ENCODE measurements around the gene NUP42. TPM values are rescaled to one million over a fixed set of nuclear protein-coding genes. Genes with fewer than 3 reads are reported as not detected.

NUP42 gene
- total and polyA plus RNA-seq, 2 donors (not counting 3 experiments of a cell fraction or from before 2014, with no cell fraction given), result 31.5 to 38.6 TPM

DNA sequence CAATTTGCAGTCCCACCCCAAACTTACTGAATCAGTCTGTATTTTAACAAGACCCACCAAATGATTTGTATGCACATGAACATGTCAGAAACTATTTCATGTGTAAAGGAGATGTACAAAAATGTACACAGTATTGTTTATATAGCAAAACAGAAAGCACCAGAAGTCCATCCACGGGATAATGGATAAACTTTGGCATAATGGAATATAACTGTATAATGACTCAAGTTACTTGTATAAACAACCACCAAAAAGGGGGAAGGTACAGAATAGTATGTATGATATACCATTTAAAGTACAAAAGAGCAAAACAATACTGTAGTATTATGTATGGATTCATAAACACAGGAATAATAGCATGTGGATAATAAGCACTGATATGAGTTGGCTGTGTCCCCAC lies 22.4 kb downstream of the NUP42 start:
- H3K9ac ChIP-seq (replicated peaks; ENCODE audit: extremely low read depth, insufficient read depth, low read length), result no peak overlapping the region
- FAIRE-seq (no peak), DNase-seq (ENCODE audit: low read depth, low spot score) (no peak)
- no peak overlapping the region for H2AFZ ChIP-seq (ENCODE audit: low read depth, low read length)
- BruUV-seq (replicated peaks), result no TSS peak
- H3K36me3 ChIP-seq (ENCODE audit: control insufficient read depth in 2 of 2, extremely low read depth in 1 of 2, insufficient read depth in 2 of 2, low read length in 2 of 2), result peaks cover 7 to 10% of the 10 kb centered on the region in 2 experiments
- H3K4me1 ChIP-seq (ENCODE audit: control insufficient read depth, extremely low read depth, insufficient read depth, low read length), result no peaks in the 10 kb centered on the region
- no peaks in the 10 kb centered on the region for H3K79me2 ChIP-seq (ENCODE audit: control insufficient read depth, insufficient read depth, low read length)
- no peak overlapping the region for H3K4me3 ChIP-seq (replicated peaks in 1 of 3; ENCODE audit: insufficient read depth in 1 of 3, low read depth in 1 of 3, low read length in 3 of 3)
- no peak overlapping the region for H3K4me2 ChIP-seq (ENCODE audit: insufficient read depth, low read length)
- H3K9me1 ChIP-seq (replicated peaks; ENCODE audit: control insufficient read depth, extremely low read depth, insufficient read depth, low read length), result no peaks in the 10 kb centered on the region
- dilution Hi-C loops (cut with MboI; ENCODE audit: extremely low pct_ligation_motif_present, low sequenced_read_pairs) (no loop called here), intact Hi-C loops (cut with micrococcal nuclease) (no loop called here)
- H4K20me1 ChIP-seq (replicated peaks; ENCODE audit: control insufficient read depth, extremely low read depth, insufficient read depth, low read length), result no peaks in the 10 kb centered on the region
- H3K9me3 ChIP-seq (replicated peaks; ENCODE audit: control insufficient read depth, insufficient read depth, low read length), result no peaks in the 10 kb centered on the region
- POLR2A ChIA-PET, result no interaction called here
- no peak overlapping the region for H3K27ac ChIP-seq (ENCODE audit: insufficient read depth, low read depth, low read length)
- CTCF ChIA-PET, result interaction anchor here (1.0 to 1.8 kb wide), 2 partner anchors 10 to 19 kb away, joined by 4 to 6 read pairs; no protein-coding TSS in a partner anchor
- no peaks in the 10 kb centered on the region for H3K27me3 ChIP-seq (ENCODE audit: control insufficient read depth in 2 of 2, insufficient read depth in 2 of 2, low read length in 2 of 2)
- no peak for TF ChIP-seq POLR2A (IDR thresholded peaks at IDR 0.05; ENCODE audit: low read depth, low read length)
- no peak for TF ChIP-seq GATA2 (IDR thresholded peaks at IDR 0.05; ENCODE audit: insufficient read depth, insufficient read length, low read depth, low read length)
- no peak for TF ChIP-seq JUN (IDR thresholded peaks at IDR 0.05; ENCODE audit: borderline replicate concordance, insufficient read depth, insufficient read length, low read depth)

- Histone ChIP-seq H3K79me2 (ENCODE audit: control insufficient read depth, insufficient read depth, low read length) (no peaks in the 10 kb centered on the region), H3K27ac (ENCODE audit: insufficient read depth, low read depth, low read length) (no peak overlapping the region), H3K36me3 (ENCODE audit: control insufficient read depth in 2 of 2, extremely low read depth in 1 of 2, insufficient read depth in 2 of 2, low read length in 2 of 2) (peaks cover 0 to under 1% of the 10 kb centered on the region in 2 experiments), H3K9me1 (replicated peaks; ENCODE audit: control insufficient read depth, extremely low read depth, insufficient read depth, low read length) (no peaks in the 10 kb centered on the region), H3K9ac (replicated peaks; ENCODE audit: extremely low read depth, insufficient read depth, low read length) (peak overlapping the region; percentile 17), H4K20me1 (replicated peaks; ENCODE audit: control insufficient read depth, extremely low read depth, insufficient read depth, low read length) (no peaks in the 10 kb centered on the region), H3K4me3 (replicated peaks in 1 of 3; ENCODE audit: insufficient read depth in 1 of 3, low read depth in 1 of 3, low read length in 3 of 3) (peak overlapping the region in 1 of 3 experiments; percentile 36), H3K9me3 (replicated peaks; ENCODE audit: control insufficient read depth, insufficient read depth, low read length) (no peaks in the 10 kb centered on the region), H3K4me1 (ENCODE audit: control insufficient read depth, extremely low read depth, insufficient read depth, low read length) (no peaks in the 10 kb centered on the region), H3K27me3 (ENCODE audit: control insufficient read depth in 2 of 2, insufficient read depth in 2 of 2, low read length in 2 of 2) (peaks cover 0 to 1% of the 10 kb centered on the region in 2 experiments), H3K4me2 (ENCODE audit: insufficient read depth, low read length) (peak overlapping the region; percentile 40), H2AFZ (ENCODE audit: low read depth, low read length) (peak overlapping the region; percentile 100)
- DNase-seq (ENCODE audit: low read depth, low spot score) (no peak), FAIRE-seq (no peak)
- no peak for TF ChIP-seq MYC (IDR thresholded peaks at IDR 0.05; ENCODE audit: low read depth, low read length)
- dilution Hi-C loops (cut with MboI; ENCODE audit: extremely low pct_ligation_motif_present, low sequenced_read_pairs), result no loop called here
- CTCF ChIA-PET, result interaction anchor here (0.7 to 1.8 kb wide), 5 partner anchors 9 to 57 kb away, joined by 3 to 6 read pairs (median 3); no protein-coding TSS in a partner anchor
- intact Hi-C loops (cut with micrococcal nuclease), result no loop called here
- POLR2A ChIA-PET, result no interaction called here
- BruUV-seq (replicated peaks), result no TSS peak
These were observed 23.7 kb downstream of the NUP42 start for GRCh38 chr7:23205577-23205908.

All from endothelial cell of umbilical vein (primary cell).